GM23248 (cell line): ENCODE measurements around the gene SLC39A3.

Experiments
- EZH2 ChIP-seq: fragments of 200-600 bp; sonication (generic); IDR thresholded peaks from 2 replicates; pipeline ENCODE4 v1.6.1; 2018; ENCODE audit warnings: antibody characterized with exemption, mild to moderate bottlenecking; ENCODE audit not compliant: insufficient read depth, poor library complexity, severe bottlenecking
- EZH2phosphoT487 ChIP-seq: fragments of 200-600 bp; sonication (generic); IDR thresholded peaks from 2 replicates; pipeline ENCODE4 v1.6.1; 2018; ENCODE audit warnings: antibody characterized with exemption, moderate library complexity, mild to moderate bottlenecking, low read depth; ENCODE audit not compliant: insufficient read depth

GRCh38 chr19:2723345-2723715 lies 16.5 kb downstream of the SLC39A3 start:
- TF ChIP-seq EZH2phosphoT487 (no peak), EZH2 (no peak)
